Dedifferentiated amniotic fluid mesenchymal stem cell (primary cell): ENCODE results near the gene GLI1.
"Not testable (repeated sequence)": the region's sequence is repeated elsewhere in the genome, so short reads cannot be mapped to it uniquely, and the experiment has no call there.

Experiments
- DNase-seq: peaks from one replicate; pipeline ENCODE4 v3.0.0-alpha.2; 2016; ENCODE audit errors: extremely low spot score

Gene GLI1

DNA sequence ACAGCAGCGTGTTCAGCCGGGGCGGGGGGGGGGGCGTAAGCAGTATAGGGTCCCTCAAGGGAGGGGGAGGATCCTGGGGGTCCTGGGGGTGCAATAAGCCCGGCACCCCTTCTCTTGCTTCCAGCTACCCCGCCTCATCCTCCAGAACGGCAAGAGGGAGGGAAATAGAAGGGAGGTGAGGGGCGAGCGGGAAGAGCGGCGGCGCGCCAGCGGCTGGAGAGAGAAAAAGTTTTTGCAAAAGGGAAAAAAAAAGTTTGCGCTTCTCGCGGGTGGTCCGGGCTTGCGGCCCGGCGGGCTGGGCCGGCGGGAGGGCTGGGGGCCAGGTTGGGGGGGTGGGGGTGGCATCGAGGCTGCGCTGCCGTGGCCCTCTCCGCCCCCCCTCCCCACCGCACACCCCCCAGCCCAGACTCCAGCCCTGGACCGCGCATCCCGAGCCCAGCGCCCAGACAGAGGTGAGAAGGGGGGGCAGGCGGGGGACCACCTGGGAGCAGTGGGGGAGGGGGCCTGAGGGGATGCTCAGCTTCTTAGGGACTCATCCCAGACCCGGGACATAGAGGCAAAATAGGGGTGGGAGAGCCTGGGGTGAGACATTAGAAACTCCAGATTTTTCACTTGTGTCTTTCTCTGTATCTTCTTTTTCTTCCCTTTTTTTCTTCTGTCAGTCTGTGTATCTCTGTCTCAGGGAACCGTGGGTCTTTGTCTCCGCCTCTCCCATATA lies at the start of gene GLI1:
TSS of gene GLI1 (plus strand) at position 36 of the 718 bp plus-strand sequence. CDS start 3,907 bp downstream, outside the sequence.
- peak; percentile 38 for DNase-seq

DNA sequence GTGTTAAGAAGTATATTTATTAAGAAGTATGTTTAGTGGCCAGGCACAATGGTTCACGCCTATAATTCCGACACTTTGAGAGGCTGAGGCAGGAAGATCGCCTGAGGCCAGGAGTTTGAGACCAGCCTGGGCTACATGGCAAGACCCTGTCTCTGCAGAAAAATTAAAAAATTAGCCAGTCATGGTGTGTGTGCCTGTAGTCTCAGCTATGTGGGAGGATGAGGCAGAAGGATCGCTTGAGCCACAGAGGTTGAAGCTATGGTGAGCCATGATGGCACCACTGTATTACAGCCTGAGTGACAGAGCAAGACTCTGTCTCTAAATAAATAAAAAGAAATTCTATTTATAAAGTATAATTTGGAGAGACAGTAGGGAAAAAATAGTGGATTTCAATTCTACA lies 49.1 kb upstream of the GLI1 start:
- DNase-seq: no peak

DNA sequence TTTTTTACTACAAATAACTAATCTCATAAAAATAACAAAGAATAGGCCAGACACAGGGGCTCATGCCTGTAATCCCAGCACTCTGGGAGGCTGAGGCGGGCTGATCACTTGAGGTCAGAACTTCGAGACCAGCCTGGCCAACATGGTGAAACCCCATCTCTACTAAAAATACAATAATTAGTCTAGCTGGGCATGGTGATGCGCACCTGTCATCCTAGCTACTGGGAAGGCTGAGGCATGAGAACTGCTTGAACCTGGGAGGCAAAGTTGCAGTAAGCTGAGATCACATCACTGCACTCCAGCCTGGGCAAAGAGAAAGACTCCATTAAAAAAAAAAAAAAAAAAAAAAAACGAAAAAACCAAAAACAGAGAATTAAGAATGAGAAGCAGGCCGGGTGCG lies 45.4 kb upstream of the GLI1 start:
- DNase-seq: not testable (repeated sequence)

DNA sequence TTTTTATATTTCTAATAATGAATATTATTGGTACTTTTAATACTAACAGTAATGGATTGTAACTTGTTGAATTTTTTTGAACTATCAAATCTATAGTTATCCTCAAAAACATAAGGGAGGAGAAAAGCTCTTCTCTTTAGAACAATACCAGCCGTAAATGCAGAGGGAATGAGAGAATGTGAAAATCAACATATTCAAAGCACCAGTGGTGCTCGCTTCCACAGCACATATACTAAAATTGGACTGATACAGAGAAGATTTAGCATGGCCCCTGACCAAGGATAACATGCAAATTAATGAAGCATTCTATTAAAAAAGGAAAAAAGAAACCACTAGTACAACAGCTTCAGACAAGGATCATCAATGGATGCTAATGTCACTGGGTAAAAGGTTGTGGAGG lies 44.5 kb upstream of the GLI1 start:
- no peak for DNase-seq

DNA sequence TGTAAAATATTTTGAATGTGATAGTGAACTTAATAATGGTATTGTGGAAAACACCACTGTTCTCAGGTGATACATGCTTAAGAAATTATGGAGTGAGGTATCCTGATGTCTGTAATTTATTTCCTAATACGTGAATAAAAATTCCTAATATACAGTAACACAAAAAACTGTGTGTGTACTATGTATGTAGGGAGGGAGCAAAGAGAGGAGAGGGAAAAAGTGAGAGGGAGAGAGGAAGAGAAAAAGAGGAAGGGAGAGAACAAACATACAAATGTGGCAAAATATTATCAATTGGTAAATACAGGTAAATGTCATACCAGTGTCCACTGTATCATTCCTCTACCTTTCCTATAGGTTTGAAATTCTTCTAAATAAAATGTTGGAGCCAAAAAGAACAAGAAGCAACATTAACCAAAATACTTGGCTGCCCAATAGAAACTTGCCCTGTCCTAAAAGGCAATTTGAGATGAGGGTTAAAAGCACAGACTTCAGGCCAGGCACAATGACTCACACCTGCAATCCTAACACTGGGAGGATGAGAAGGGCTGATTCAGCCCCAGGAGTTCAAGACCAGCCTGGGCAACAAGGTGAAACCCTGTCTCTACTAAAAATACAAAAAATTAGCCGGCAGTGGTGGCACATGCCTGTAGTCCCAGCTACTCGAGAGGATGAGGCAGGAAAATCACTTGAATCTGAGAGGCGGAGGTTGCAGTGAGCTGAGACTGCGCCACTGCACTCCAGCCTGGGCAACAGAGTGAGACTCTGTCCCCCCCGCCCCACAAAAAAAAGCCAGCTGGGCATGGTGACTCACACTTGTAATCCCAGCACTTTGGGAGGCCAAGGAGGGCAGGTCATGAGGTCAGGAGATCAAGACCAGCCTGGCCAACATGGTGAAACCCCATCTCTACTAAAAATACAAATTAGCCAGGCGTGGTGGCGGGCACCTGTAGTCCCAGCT lies 43.3 kb upstream of the GLI1 start:
- no peak for DNase-seq

DNA sequence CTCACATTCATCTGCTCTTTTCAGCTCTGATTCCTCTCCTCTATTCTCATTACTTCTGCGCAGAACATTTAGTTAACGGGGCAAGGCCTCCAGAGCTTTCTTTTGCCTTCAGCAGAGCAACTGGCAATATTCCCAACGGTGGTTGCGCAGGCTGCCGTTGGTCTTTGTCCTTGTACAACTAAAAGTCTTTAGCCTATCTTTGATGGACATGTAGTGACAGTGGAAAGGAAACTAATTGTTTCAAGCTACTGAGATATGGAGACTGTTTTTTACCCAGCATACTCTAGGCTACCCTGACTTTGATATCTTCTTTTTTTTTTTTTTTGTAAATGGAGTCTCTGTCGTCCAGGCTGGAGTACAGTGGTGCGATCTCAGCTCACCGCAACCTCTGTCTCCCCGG lies 41.3 kb upstream of the GLI1 start:
- DNase-seq: no peak

DNA sequence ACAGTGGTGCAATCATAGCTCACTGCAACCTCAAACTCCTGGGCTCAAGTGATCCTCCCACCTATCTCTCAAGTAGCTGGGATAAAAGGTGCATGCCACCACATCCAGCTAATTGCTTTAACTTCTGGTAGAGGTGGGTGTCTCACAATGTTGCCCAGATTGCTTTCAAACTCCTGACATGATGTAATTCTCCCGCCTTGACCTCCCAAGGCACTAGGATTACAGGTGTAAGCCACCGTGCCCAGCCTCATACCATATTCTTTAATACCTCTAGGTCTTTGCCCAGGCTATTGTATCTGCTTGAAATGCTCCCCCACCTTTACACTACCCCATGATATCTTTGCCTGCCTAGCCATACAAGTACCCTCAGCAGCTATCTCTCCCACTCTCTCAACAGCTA lies 40.1 kb upstream of the GLI1 start:
- DNase-seq: no peak

DNA sequence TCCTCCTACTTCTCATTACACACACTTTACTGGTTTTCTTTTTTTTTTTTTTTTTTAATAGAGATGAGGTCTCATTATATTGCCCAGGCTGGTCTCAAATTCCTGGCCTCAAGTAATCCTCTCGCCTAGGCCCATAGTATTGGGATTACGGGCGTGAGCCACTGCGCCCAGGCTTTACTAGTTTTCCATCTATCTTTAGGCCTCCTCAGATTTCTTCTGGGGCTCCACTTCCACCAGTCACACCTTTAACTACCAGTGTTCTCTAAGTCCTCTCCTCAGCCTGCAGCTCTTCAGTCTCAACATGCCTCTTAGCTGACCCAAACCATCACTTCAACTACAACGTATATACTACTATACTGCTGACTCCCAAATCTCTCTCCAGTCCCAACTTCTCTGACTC lies 39.1 kb upstream of the GLI1 start:
- DNase-seq: no peak

DNA sequence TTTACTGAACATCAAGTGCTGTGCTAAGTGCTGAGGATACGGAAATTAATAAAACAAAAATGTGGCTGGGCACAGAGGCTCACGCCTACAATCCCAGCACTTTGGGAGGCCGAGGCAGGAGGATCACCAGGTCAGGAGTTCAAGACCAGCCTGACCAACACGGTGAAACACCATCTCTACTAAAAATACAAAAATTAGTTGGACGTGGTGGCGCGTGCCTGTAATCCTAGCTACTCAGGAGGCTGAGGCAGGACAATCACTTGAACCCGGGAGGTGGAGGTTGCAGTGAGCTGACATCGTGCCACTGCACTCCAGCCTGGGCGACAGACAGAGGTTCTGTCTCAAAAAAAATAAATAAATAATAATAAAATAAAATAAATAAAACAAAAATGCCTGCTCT lies 32.6 kb upstream of the GLI1 start:
- not testable (repeated sequence) for DNase-seq

DNA sequence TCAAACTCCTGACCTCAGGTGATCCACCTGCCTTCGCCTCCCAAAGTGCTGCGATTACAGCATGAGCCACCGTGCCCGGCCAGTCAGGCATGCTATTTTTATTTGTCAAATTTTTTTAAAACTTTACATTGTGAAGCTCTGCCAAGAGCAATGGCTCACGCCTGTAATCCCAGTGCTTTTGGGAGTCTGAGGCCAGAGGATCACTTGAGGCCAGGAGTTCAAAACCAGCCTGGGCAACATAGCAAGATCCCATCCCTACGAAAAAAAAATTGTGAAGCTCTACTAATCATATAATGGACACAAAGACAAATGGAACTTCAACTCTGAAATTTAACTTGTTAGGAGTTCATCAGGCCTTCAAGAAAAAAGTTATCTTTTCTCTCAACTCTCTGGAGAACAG lies 30.6 kb upstream of the GLI1 start:
- no peak for DNase-seq

DNA sequence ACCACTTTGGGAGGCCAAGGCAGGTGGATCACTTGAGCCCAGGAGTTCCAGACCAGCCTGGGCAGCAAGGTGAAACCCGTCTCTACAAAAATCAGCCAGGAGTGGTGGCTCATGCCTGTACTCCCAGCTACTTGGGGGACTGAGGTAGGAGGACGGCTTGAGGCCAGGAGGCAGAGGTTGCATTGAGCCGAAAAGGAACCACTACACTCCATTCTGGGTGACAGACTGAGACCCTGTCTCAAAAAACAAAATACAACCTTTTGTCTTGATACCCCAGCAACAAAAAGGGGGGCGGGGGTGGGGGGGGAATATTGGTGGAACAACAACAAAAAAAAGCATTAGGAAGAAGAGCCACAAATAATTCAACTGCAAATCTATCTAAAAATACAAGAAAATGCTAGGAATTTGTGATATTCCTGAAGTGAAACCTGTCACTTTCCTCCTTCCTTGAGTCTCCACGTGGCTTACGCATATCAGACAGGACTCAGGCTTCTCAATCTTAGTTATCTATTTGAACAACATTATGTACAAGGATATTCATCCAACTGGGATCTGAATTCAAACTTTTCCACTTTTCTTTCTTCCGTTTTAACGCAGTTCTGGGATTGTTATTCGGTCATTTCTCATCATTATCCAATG lies 30.0 kb upstream of the GLI1 start:
- no peak for DNase-seq

DNA sequence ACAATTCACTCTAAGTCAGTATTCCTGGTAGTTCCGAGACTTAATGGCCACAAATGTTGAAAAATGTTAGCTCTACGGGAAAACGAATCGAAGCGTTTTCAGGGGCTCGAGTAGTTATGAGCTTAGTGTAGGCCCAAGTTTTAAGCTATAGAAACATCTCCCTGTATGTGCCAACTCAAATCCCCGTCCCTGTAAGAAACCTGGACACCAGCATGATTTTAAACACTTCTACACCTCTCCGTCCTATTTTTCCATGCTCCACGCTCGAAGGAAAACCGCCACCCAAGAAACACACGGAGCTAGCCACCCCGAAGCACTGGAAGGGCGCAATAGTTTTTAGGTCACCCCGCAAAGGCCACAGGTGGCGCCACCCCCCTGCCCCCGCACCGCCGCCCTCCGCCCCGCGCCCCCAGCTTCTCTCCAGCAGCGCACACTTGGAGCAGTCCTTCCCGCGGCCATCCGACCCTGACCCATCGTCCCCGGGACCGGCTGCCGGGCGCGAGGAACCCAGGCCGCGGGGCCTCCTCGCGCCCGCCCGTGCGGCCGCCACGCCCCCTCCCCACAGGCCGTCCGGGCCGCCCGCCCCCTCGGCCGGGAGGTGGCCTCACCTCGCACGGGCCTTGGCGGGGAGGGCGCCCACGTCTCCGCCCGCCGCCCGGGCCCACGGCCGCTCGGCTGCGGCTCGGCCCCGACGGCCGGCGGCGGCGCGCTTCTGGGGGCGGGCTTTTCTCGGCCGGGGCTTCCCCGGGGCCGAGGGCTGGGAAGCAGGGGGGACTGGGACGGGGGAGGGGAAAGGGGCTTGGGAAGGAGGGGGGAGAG lies 29.3 kb upstream of the GLI1 start:
- no peak for DNase-seq

DNA sequence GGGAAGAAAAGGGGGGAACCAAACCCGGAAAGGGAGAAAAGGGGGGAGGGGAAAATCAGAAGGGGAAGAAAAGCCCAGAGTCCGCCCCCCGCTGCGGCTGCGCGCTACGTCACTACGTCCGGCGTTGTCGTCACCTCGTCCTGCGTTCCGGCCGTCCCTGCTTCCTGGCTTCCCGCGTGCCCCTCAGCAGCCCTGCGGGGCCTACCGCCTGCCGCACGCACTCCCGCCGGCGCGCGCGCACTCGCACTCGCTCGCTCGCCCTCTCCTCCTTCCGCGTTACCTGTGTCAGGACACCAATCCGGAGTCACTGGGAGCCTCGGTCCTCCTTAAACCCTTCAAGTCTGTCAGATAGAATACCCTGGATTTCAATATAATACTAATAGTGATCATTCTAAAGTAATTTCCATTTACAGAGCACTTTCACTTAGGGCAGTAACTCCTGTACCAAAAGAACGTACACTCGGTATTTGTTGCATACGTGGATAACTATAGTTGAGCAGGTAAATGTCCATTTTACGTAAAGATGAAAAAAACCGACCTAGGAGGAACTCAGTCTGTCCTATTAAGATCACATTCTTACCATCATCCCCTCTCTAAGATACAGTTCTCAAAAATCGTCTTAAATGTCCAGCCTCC lies 28.5 kb upstream of the GLI1 start, which contains the start of gene R3HDM2:
TSS of gene R3HDM2 (minus strand) at position 113 of the 636 bp plus-strand sequence. CDS start 120,615 bp downstream, outside the sequence.
- DNase-seq: peak; percentile 94

DNA sequence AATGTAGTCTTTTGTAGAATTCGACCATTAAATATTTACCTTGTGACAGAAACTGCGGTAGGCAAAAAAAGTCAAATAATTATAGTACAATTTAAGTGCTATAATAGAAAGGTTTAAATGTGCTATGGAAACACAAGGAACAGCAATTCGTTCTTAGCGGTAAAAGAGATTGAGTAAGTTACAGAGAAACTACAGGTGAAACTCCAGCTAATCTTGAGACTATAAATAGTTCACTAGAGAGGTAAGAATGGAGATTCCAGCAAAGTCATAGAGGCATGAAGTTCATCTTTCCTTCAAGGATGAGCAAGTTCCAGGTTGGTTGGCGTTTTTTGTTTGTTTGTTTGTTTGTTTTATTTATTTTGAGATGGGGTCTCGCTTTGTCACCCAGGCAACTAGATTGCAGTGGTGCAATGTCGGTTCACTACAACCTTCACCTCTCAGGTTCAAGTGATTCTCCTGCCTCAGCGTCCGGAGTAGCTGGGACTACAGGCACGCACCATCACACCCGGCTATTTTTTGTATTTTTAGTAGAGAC lies 27.9 kb upstream of the GLI1 start:
- DNase-seq: no peak

DNA sequence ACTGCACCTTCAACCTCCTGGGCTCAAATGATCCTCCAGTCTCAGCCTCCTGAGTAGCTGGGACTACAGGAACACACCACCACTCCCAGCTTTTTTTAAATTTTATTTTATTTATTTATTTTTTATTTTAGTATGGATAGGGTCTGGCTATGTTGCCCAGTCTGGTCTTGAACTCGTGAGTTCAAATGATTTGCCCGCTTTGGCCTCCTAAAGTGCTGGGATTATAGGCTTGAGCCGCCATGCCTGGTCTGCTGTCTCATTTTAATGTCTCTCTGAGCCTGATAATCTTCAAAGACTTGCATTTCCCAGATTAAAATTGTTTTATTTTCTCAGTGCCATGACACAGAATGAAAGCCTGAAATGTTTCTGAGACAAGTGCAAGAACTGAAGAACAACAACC lies 26.2 kb upstream of the GLI1 start:
- no peak for DNase-seq

DNA sequence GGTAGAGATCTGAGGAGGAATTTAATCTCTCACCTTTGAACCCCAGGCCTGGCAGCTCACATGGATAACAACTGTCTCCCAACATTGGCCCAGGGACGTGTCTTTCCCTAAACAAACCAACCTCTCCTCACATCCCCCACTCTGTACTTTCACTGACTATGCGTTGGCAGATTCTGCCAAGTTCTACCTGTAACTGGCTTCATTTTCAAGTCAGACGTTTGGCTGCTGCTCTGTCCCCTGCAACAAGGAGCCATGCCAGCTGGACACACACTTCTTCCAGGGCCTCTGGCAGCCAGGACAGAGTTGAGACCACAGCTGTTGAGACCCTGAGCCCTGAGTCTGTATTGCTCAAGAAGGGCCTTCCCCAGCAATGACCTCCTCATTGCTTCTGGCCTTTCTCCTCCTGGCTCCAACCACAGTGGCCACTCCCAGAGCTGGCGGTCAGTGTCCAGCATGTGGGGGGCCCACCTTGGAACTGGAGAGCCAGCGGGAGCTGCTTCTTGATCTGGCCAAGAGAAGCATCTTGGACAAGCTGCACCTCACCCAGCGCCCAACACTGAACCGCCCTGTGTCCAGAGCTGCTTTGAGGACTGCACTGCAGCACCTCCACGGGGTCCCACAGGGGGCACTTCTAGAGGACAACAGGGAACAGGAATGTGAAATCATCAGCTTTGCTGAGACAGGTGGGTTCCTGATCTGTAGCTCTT lies 24.9 kb upstream of the GLI1 start, which contains the start of gene INHBC:
TSS of gene INHBC (plus strand) at position 268 of the 707 bp plus-strand sequence. CDS start at position 371, 103 bp downstream.
- no peak for DNase-seq

DNA sequence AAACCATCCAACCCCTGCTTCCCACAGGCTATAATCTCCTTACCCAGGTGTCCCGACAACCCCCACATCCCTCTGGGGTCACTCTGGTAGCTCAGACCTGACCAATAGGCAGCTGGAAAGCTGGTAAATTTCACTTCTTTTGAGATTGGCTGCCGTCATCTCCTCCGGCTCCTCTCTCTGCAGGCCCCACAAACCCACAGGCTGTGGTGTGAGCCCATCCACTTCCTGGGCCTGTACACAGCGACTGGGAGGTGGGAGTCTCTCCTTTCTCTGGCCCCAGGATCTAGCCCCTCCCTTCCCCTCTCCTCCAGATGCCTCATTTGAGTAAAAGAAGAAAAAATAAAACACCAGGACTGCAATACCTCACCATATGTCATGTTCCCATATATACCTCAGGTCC lies 24.3 kb upstream of the GLI1 start:
- no peak for DNase-seq

DNA sequence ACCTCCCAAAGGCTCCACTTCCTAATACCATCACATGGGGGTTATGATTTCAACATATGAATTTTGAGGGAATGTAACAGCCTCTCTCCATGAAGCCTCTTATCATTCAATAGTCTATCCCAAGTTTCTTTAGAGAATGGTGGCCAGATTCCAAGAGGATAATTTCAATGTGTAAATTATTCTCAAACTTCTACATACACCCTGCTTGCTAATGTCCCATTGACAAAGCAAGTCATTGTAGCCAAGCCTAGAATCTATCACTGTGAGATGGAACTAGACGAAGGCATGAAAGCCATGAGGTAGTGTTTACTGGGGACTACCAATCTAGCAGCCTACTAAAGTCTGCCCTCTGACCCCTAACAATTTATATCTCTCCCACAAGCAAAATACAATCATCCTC lies 21.2 kb upstream of the GLI1 start:
- DNase-seq: no peak

DNA sequence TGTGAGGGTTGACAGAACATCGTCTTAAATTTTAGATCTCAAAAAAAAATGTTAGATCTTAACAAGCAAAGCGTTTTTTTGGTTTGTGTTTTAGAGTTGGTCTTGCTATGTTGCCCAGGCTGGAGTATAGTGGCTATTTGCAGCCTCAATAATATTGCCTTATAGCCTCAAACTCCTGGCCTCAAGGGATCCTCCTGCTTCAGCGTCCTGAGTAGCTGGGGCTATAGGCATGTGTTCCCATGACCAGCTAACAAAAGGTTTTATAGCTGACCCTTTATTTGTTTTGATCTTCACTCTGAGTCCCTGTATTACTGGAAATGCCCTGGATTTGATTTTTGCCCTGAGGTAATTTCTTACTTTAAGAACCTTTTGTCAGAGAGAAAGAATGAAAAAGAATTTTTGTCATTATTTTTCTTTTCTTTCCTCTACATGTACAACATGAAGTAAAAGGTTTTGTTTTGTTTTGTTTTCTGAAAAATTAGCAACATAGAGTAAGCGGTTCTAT lies 19.8 kb upstream of the GLI1 start:
- no peak for DNase-seq

DNA sequence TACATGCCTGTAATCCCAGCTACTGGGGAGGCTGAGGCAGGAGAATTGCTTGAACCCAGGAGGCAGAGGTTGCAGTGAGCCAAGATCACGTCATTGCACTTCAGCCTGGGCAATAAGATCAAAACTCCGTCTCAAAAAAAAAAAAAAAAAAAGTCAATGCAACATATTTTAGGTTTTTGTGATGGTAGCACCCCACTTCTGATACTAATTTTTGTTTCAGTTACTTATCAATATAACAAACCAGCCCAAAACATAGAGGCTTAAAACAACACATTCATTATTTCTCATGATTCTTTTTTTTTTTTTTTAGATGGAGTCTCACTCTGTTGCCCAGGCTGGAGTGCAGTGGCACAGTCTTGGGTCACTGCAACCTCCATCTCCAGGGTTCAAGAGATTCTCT lies 18.2 kb upstream of the GLI1 start:
- DNase-seq: not testable (repeated sequence)
